ENCODE results near the gene FIBCD1. TPM values are rescaled to one million over a fixed set of nuclear protein-coding genes. Genes with fewer than 3 reads are reported as not detected.

FIBCD1 gene
- total RNA-seq, 1 experiment from 2014 or later, result 33.0 TPM

DNA sequence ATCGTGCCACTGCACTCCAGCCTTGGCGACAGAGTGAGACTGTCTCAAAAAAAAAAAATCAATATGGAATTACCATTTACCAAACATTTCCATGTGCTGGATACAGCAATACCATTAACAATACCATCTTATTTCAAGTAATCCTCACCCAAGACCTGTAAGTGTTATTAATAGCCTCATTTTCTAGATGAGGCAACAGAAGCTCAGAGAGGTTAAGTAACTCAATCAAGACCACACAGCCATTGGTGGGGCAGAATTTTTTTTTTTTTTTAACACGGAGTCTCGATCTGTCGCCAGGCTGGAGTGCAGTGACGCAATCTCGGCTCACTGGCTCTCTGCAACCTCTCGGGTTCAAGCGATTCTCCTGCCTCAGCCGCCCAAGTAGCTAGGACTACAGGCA is 3.6 kb upstream of the FIBCD1 start:
- no peak for DNase-seq (ENCODE audit: low read depth)
- in situ Hi-C loops (cut with HindIII; ENCODE audit: low pct_unique_long_range_greater_than_20kb, low sequenced_read_pairs), result no loop called here

DNA sequence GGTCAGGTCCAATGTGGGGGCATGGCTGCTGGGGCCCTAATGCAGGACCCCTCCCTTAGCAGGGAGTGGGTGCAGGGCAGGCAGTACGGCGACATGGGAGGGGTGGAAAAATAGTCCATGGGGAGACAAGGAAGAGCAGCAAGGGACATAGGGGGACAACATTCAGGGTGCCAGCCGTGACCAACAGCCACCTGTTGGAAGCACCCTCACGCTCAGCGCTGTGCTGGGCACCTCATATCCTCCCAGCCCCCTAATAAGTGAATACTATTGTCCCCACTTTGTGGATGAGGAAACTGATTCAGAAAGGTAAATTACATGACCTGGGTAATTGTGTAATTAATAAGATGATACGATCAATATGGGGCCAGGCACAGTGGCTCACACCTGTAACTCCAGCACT is 3.0 kb upstream of the FIBCD1 start:
- in situ Hi-C loops (cut with HindIII; ENCODE audit: low pct_unique_long_range_greater_than_20kb, low sequenced_read_pairs), result no loop called here
- no peak for DNase-seq (ENCODE audit: low read depth)

DNA sequence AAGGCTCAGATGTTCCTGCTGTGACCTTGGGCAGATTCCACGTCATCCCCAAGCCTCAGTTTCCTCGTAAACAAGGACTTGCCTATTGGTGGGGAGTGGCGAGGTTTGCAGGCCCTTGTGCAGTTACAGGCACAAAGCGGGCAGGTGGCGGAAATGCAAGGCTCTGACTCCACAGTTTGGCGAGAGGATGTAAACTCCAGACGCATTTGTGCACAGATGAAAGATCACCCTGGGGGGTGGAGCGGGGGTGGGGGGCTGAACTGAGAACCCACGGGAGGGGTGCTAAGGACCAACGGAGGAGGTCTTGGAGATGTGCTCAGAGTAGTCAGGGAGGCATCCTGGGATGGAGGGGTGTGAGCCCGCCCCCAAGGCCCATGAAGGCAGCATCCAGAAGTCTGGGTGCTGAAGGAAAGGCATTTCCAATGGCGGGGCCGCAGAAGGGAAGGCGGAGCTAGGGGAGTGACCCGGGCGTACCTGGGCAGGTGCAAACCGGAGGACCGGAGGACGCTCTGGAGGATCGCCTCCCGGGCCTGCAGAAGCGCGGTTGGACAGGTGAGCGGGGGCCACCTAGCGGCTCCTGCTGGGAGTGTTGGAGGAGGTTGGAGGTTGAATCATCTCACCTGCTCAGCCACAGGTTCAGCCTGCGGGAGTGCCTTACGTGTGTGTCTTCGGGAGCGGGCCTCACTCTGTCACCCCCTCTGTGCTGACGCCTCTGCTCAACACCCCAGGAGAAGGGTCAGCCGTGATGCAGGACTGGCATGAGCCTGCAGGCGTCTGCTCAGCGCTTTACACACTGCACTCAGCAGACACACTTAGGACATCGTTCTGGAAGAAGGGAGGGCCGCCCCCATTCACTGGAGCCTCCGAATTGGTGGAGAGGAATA is 1.9 kb upstream of the FIBCD1 start:
- DNase-seq (ENCODE audit: low read depth), result peak; percentile 62
- in situ Hi-C loops (cut with HindIII; ENCODE audit: low pct_unique_long_range_greater_than_20kb, low sequenced_read_pairs), result no loop called here

DNA sequence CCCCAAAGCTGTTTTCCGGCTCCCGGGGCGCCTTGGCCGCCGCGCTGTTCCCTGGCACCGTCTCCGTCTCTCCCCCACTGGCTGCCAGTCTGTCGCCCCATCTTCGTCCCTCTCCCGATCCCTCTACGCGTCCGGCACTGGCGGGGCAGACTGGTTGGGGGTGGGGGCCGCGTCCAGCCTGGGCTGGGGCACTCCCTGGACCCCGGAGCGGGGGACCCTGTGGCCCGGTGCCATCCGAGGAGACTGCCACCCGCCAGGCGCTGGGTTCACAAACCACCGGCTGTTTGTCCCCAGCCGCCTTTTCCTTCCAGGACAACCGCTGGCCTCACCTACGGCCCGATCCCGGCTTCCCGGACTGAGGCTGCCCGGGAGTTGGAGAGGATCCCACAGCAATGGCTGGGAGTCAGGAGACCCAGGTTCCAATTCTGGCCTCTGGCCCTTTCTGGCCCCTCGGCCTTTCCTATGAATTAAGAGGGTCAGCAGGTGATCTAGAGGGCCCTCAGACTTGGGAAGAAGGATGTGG is 1.0 kb upstream of the FIBCD1 start:
- in situ Hi-C loops (cut with HindIII; ENCODE audit: low pct_unique_long_range_greater_than_20kb, low sequenced_read_pairs), result no loop called here
- no peak for DNase-seq (ENCODE audit: low read depth)

DNA sequence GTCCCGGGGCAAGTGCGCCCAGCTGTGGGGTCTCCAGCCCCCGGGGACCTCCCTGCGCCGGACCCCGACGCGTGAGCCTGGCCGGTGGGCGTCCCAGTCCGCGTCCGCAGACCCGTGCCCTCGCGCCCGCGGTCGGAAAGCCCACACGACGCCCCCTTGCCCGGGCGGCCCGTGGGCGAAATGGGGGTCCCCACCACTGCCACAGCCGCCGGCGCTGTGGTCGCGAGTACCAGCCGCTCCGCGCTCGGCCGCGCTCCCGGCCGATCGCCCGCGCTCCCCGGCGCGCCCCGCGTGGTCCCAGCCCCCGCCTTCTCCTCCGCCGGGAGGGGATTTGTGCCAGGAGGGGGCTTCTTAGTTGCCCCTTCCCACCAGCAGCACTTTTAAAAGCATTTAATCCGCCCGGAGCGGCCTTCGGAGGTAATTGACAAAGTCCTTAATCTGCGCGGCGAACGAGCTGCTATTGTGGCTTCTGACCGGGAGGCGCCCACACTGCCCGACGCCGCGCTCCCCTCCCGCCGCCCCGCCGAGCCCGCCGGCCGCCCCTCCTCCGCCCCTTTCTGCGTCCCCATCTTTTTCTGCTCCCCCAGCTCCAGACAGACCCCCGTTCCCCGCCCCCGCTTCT is 469 bp upstream of the FIBCD1 start:
- no peak for DNase-seq (ENCODE audit: low read depth)
- in situ Hi-C loops (cut with HindIII; ENCODE audit: low pct_unique_long_range_greater_than_20kb, low sequenced_read_pairs), result no loop called here

DNA sequence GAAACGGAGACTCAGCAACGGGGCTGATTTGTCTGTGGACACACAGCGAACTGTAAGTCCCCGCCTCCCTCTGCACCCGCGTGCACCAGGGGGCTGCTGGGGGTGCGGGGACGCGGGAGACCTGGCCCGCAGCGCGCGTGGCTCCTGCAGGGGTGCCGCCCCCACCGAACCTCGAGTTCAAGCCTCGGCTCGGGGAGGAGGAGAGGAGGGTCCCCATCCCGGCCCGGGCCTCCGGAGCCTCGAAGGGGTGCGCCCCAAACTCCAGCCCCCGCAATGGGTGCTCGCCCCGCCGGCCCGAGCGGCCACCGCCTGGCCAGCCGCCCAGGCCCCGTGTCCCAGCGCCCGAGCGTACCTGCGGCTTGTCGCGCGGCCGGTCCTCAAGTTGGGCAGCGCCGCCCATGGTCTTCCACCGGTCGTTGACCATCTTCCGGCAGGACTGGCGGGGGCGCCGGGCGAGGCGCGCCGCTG is 829 bp downstream of the FIBCD1 start:
- in situ Hi-C loops (cut with HindIII; ENCODE audit: low pct_unique_long_range_greater_than_20kb, low sequenced_read_pairs), result no loop called here
- no peak for DNase-seq (ENCODE audit: low read depth)

DNA sequence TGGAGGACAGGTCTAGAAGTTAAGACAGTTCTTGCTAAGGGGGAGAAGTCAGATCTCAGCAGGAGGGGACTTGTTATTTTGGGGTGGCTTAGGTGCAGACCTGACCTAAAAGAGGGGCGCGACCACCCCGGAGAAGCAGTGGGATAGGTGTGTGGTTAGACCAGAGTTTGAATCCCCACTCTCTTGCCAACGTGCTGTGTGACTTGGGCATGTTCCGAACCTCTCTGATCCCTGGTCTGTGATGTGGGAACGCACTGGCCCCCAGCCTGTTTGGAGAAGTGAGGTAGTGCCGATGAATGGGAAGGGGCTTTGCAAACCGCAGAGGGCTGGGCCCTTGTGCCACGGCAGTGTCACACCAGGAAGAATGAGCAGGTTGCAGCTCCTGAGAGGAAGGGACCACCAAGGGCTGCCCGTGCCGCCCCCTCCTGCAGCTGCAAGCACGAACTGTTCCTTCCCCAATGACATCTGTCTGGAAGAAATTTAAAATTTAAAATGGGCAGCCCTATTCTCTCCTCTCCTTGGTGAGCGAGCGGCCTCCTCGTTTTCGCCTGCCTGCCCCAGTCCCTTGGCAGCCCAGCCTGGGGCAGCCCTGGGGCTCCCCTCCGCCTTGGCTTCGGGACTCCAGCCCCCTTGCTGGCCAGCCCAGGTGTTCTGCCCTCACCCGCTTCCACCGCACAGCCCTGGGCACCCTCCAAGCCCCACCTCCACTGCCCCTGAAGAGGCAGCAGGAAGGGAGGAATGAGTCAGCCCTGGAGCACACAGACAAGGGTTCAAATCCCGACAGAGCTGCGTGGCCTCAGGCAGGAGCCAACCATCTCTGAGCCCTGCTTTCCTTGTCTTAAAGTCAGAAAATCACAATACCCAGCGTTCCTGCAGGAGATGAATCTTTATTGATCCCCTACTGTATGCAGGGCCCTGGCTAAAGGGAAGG is 1.6 kb downstream of the FIBCD1 start:
- DNase-seq (ENCODE audit: low read depth), result no peak
- in situ Hi-C loops (cut with HindIII; ENCODE audit: low pct_unique_long_range_greater_than_20kb, low sequenced_read_pairs), result no loop called here

DNA sequence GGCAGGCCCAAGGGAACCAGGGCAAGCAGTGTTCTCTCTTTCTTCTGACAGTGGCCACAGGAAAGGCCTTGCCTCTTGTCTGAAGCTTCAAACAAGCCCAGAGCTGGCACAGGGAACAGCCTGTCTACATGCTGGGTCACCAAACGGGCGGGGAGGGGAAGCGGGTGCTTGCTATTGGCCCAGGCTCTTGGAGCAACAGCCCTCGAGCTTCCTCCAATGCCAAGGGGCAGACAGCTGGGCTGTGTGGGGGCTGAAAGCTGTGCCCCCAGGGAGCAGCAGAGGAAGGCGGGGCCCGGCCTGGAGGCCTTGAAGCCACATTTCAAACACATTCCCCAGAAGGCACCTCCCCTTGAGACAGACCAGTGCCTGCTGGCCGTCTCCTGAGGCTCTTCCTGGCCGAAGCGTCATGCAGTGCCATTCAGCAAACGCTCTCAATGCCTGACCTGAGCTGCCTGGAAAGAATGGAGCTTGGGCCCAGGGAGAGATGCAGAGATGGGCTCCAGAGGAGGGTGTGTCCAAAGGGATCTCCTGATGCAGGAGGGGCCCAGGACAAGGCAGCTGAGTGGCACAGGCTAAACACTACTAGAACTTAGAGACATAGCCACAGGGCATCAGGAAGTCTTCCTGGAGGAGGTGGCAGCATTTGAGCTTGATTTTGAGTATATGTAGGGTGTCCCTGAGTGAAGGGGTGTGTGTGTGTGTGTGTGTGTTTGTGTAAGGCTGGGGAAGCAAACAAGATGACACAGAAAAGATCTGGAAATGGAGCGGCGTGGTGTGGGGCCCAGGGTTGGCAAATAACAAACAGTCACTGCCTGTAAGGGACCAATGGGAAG is 2.5 kb downstream of the FIBCD1 start:
- in situ Hi-C loops (cut with HindIII; ENCODE audit: low pct_unique_long_range_greater_than_20kb, low sequenced_read_pairs), result no loop called here
- DNase-seq (ENCODE audit: low read depth), result peak; percentile 93

DNA sequence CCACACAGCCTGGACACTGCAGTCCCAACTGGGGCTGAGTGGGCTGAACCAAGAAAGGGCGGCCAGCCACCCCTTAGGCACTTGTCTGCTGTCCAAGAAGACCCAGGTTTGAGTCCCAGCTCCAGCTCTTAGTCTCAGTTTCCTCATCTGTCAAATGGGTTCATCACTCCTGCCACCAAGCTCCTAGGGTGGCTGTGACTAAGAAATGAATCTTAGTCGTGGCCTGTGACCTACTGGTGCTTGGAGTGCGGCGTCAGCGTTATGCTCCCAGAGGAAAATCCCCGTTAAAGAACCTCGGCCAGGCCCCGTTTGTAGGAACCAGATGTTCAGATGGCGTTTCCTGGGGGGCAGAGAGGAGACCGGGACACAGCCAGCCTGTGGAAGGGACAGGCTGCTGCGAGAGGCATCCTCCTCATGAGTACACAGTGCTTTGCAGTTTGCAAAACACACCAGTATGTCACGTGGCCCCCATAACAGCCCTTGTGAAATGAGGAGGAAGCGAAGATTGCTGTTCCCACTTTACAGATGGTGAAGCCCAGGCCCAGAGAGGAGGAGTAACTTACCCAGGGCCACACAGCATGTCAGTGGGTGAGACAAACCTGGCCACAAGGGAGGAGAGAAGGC is 3.3 kb downstream of the FIBCD1 start:
- in situ Hi-C loops (cut with HindIII; ENCODE audit: low pct_unique_long_range_greater_than_20kb, low sequenced_read_pairs), result no loop called here
- DNase-seq (ENCODE audit: low read depth), result no peak

DNA sequence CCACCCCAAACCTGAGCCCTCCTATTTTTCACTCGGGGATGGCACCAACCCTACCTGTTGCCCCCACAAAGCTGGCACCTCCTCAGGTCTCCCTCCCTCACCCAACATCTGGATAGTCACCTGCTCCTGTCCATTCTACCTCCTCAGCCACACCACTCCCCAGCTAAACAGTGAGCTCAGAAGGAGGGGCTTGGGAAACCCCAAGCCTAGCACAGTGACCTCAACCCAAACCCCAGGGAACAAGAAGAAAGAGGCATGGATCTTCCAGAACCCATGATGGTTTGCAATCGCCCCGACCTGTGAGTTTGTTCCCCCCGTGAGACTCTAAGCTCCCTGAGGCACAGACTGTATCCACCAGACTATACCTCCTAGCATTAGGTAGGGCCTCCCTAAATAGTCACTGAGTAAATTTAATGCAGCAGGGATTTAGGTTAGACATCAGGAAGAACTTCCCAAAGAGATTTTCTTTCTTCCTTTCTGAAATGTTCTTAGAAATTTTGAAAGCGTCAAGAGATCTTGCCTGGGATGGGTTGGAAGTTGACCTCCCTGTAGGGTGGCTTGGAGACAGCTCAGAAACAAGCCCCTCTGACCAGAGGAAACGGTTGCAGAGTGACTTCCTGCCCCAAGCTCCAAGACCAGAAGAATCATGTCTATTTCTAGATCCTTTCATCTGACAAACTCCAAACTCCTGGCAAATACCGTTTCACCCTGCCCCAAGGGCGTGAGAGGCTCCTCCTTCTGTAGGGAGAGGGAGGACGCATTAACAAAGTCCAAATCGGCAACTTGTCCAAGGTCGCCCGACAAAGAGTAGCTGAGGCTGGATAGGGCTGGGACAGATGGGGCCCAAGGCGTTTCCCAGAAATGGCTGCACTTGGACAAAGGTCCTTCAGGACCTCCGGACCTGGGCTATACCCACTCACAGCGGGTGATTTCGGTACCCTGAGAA is 4.1 kb downstream of the FIBCD1 start:
- in situ Hi-C loops (cut with HindIII; ENCODE audit: low pct_unique_long_range_greater_than_20kb, low sequenced_read_pairs), result no loop called here
- DNase-seq (ENCODE audit: low read depth), result no peak

DNA sequence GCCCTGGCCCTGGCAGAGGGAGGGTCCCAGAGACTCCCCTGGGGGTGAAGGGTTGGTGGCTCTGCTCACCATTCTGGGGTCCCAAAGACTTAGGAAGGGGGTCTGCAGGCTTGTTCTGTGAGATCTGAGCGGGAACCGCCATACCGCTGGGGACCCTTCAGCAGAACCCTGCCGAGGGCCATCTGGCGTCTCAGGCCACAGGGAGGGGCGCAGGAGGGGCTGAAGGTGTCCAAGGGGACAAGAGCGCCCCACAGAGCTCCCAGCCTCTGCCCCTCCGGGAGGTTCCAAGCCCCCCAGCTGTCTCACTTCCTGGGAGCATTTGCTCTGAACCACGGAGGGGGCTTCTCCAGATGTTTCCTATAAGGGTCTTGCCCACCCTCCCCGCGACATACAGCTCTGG is 4.8 kb downstream of the FIBCD1 start:
- DNase-seq (ENCODE audit: low read depth), result no peak
- in situ Hi-C loops (cut with HindIII; ENCODE audit: low pct_unique_long_range_greater_than_20kb, low sequenced_read_pairs), result no loop called here

DNA sequence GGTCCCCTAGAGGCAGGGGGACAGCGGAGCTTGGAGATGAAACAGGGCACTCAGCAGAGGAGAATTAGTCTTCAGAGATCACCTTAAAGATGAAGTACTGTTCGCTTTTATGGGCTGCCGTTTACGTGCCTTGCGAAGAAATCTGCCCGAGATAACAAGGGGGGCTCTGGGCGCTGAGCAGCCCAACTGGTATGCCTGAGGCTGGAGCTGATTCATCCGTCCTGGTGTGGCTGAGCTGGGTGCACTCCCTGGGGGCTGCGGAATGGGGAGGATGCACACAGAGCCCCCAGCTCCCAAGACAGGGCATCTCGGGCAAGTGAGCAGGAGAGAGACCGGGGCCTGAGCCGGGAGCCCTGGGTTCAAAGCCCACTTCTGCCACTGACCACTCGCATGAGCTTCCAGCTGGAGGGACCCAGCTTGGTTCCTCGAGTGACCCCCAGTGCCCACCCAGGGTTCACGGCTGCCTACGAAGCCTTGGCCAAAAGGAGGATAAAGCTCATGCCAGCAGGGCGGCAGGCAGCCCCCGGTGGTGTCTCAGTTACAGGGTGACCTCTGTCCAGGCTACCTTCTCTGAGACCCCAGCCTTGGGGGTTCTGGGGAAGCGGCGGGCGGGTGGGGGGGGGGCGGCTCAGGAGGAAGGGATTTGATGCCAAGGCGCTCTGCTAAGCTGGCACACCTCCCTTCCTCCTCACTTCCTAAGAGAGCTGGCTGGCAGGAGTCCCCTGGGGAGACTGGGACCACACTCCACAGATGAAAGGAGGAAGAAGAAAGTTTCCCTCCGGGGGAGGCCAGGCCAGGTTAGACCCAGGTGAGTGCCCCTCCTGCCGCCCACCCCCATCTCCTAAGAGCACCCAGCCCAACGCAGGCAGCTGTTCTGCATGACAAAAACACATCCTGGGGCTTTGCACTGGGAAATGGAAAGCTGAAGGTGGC is 5.7 kb downstream of the FIBCD1 start:
- DNase-seq (ENCODE audit: low read depth), result no peak
- in situ Hi-C loops (cut with HindIII; ENCODE audit: low pct_unique_long_range_greater_than_20kb, low sequenced_read_pairs), result no loop called here

DNA sequence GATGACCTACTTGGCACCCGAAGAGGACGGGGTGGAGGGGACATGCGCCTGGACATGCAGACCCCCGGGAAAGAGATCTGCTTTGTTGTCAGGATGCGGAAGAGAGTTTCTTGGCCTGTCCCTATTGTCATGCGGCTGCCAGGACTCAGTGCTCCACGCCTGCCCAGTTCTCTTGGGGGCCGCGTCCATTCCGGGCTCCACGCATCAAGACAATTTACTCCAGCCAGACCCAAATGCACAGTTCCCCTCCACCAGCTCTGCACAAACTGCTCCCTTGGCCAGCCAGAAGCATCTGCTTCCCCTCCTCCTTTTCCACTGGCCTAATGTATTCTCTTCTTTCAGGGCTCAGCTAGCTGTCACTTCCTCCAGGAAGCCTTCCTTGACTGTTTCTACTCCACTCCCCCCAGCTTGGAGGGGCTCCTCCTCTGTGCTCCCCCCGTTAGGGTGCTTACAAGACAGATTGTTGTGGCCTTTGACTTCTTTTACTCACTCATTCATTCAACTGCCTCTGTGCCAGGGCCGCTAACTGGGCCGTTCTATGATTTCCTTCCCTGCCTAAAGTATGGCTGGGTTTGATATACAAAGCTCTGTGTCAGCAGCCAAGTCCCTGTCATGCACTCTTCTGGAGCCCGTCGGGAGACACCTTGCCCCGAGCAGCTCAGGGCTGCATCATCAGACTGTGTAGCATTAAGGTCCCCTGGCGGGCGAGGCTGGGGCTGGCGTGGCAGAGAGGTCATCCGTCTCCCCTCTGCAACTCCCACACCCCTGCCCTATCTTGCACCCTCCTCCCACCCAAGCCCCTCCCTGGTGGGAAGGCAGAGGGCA is 6.6 kb downstream of the FIBCD1 start:
- in situ Hi-C loops (cut with HindIII; ENCODE audit: low pct_unique_long_range_greater_than_20kb, low sequenced_read_pairs), result no loop called here
- DNase-seq (ENCODE audit: low read depth), result no peak

DNA sequence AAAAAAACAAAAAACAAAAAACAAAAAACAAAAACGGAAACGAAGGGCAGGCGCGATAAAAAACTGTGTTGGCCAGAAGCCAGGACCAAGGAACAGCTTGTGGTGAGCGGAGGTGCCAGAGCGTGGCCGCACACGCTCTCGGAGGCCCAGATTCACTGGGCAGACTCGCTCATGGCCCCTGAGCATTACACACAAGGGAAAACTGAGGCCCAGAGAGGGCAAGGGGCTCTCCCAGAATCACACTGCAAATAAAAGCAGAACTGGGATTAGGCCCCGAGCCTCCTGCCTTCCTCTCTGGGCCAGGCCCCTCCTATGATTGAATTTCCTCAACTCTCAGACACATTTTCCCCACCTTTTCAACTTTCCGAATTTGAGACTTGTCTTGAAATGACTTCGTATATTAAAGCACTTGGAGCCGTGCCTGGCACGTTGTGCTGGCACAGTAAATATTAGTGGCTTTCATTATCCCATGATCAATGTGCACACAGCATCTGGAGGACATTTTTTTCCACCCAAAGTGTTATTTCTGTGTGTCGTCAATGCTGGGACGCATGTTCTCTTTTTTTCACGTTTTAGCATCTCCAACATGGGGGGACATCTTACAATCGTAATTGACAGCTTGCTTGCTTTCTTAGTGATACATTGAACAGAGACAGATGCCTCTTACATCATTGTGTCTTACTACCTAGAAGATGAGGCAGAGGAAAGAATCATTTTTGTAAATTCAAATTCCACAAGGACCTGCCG is 7.4 kb downstream of the FIBCD1 start:
- in situ Hi-C loops (cut with HindIII; ENCODE audit: low pct_unique_long_range_greater_than_20kb, low sequenced_read_pairs), result no loop called here
- DNase-seq (ENCODE audit: low read depth), result no peak

All from Caki2 (cell line).